Measurements from ENCODE around the gene ITGA2. TPM values are rescaled to one million over a fixed set of nuclear protein-coding genes. Genes with fewer than 3 reads are reported as not detected.

ITGA2 gene
- total RNA-seq, 1 experiment from 2014 or later = 36.7 TPM

DNA sequence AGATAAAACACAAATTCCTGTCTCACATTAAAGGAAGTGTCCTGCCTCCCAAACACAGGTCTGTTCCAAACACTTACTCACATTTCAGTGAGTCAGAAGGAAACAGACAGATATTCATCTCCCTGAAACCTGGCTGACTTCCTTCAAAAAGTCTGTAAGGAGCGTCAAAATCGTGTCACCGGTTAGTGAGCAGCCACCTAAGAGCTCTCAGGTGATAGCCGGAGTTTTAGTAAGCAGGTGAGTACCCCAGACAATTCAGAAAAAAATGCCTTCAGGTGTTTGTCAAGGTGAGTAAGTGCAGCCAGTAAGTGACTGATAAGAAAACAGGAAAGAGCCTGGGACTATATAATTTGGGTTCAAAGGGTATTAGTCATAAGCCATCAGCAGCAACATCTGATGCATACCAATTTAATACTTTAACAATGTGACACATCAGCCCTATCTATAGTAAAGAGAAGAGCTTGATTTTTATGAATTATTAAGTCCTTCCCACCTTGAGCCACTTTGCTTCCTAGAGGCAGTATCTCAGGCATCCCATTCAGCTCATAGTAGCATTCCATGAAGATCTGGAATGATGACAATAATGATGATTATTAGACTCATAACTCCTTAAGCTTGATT lies 1.3 kb upstream of the ITGA2 start:
- Histone ChIP-seq H3K36me3 (ENCODE audit: low read depth, low read length) (peaks cover 20% of the 10 kb centered on the region), H3K4me1 (ENCODE audit: insufficient read depth, low read length) (peaks cover 63% of the 10 kb centered on the region), H3K79me2 (ENCODE audit: low read length) (peaks cover 41% of the 10 kb centered on the region), H2AFZ (ENCODE audit: low read length) (no peak overlapping the region), H3K9ac (ENCODE audit: low read length) (peak overlapping the region; percentile 96), H3K4me3 (ENCODE audit: low read length) (peak overlapping the region; percentile 89), H3K4me2 (ENCODE audit: low read length) (peak overlapping the region; percentile 93), H3K27ac (ENCODE audit: low read length) (peak overlapping the region; percentile 92), H3K9me3 (ENCODE audit: low read length) (no peaks in the 10 kb centered on the region), H3K9me2 (replicated peaks; ENCODE audit: low read length) (no peaks in the 10 kb centered on the region), H3F3A (ENCODE audit: low read length, unreplicated experiment) (peaks cover 4% of the 10 kb centered on the region), H4K20me1 (ENCODE audit: low read length) (peaks cover 29% of the 10 kb centered on the region), H3K27me3 (ENCODE audit: low read length) (no peaks in the 10 kb centered on the region)
- intact Hi-C loops (cut with micrococcal nuclease) = loop anchor here (1.0 to 10.0 kb wide), 4 partner anchors 40 to 203 kb away; partner anchors contain the start of genes ITGA1 and PELO
- POLR2A ChIA-PET (ENCODE audit: unreplicated experiment) = interaction anchor here (0.5 to 1.1 kb wide), 4 partner anchors 38 to 1197 kb away, joined by 3 to 31 read pairs (median 8); no protein-coding TSS in a partner anchor
- TF ChIP-seq, protein P1, sequence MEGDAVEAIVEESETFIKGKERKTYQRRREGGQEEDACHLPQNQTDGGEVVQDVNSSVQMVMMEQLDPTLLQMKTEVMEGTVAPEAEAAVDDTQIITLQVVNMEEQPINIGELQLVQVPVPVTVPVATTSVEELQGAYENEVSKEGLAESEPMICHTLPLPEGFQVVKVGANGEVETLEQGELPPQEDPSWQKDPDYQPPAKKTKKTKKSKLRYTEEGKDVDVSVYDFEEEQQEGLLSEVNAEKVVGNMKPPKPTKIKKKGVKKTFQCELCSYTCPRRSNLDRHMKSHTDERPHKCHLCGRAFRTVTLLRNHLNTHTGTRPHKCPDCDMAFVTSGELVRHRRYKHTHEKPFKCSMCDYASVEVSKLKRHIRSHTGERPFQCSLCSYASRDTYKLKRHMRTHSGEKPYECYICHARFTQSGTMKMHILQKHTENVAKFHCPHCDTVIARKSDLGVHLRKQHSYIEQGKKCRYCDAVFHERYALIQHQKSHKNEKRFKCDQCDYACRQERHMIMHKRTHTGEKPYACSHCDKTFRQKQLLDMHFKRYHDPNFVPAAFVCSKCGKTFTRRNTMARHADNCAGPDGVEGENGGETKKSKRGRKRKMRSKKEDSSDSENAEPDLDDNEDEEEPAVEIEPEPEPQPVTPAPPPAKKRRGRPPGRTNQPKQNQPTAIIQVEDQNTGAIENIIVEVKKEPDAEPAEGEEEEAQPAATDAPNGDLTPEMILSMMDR (conservative IDR thresholded peaks at IDR 0.05; ENCODE audit: low read depth, low read length) = no peak
- TF ChIP-seq EZH2phosphoT487 (IDR thresholded peaks at IDR 0.05; ENCODE audit: borderline replicate concordance, low read length) = peak; percentile 46; the same call in 1 of the 2 replicates
- CTCF ChIA-PET = interaction anchor here (0.6 to 1.2 kb wide), 3 partner anchors 26 to 72 kb away, joined by 4 to 8 read pairs (median 5); no protein-coding TSS in a partner anchor
- BruUV-seq (replicated peaks) = no TSS peak
- peak; percentile 97 for DNase-seq
- ATAC-seq = peak; percentile 31

DNA sequence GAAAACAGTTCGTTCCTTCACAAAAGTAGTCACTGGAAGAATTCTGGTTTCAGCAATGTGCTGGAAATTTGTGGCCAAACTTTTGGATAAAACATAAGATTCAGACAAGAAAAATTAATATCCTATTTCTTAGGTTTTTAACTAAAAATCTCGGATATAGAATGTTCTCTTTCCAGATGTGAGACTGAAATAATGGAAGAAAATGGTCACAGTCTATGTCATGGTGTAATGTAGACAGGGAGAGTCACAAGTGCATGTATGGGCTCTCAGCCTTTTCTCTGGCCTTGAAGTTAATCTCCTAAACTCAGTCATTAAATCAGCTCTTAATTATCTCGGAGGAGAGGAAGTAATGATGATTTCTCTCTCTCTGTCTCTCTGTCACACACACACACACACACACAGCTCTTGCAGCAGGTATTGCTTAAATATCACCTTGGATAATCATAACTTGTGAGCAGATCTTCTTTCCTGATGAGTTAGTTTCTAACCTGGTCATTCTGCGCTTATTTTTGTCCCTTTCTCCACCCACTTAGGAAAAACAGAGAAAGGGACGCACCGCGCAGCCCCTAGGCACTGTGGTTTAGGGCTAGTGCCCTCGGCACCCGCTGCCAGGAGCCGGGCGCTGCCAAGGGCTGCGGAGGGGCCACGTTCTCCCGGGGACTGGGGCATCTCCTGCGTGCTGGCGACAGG lies 672 bp upstream of the ITGA2 start:
- peak; percentile 37 for DNase-seq
- Histone ChIP-seq H3K9me3 (ENCODE audit: low read length) (no peaks in the 10 kb centered on the region), H2AFZ (ENCODE audit: low read length) (peak overlapping the region; percentile 58), H3K36me3 (ENCODE audit: low read depth, low read length) (peaks cover 27% of the 10 kb centered on the region), H3K4me1 (ENCODE audit: insufficient read depth, low read length) (peaks cover 66% of the 10 kb centered on the region), H3K9me2 (replicated peaks; ENCODE audit: low read length) (no peaks in the 10 kb centered on the region), H3K4me3 (ENCODE audit: low read length) (peak overlapping the region; percentile 89), H3K27me3 (ENCODE audit: low read length) (no peaks in the 10 kb centered on the region), H3K4me2 (ENCODE audit: low read length) (peak overlapping the region; percentile 93), H3K27ac (ENCODE audit: low read length) (peak overlapping the region; percentile 92), H3F3A (ENCODE audit: low read length, unreplicated experiment) (peaks cover 4% of the 10 kb centered on the region), H4K20me1 (ENCODE audit: low read length) (peaks cover 35% of the 10 kb centered on the region), H3K79me2 (ENCODE audit: low read length) (peaks cover 48% of the 10 kb centered on the region), H3K9ac (ENCODE audit: low read length) (peak overlapping the region; percentile 96)
- BruUV-seq (replicated peaks) = TSS peak; percentile 62
- intact Hi-C loops (cut with micrococcal nuclease) = loop anchor here (2.0 to 10.0 kb wide), 3 partner anchors 48 to 204 kb away; partner anchors contain the start of genes ITGA1 and PELO
- ChIA-PET CTCF (interaction anchor here (1.1 to 1.6 kb wide), 3 partner anchors 40 to 73 kb away, joined by 5 to 8 read pairs (median 6); no protein-coding TSS in a partner anchor), POLR2A (ENCODE audit: unreplicated experiment) (interaction anchor here (0.5 to 1.1 kb wide), 5 partner anchors 39 to 1196 kb away, joined by 3 to 31 read pairs (median 8); no protein-coding TSS in a partner anchor)
- TF ChIP-seq, protein P1 (conservative IDR thresholded peaks at IDR 0.05; ENCODE audit: low read depth, low read length) = no peak
- TF ChIP-seq EZH2 (IDR thresholded peaks at IDR 0.05; ENCODE audit: low read length, unreplicated experiment) (no peak), EZH2phosphoT487 (IDR thresholded peaks at IDR 0.05; ENCODE audit: borderline replicate concordance, low read length) (no peak)
- peak; percentile 1; the same call in 1 of the 2 replicates for ATAC-seq
